ENCODE results near the gene GPR132. TPM values are rescaled to one million over a fixed set of nuclear protein-coding genes. Genes with fewer than 3 reads are reported as not detected.
A peak's percentile ranks its signal among the peaks of the same experiment; 100 is the strongest.
"Not testable (repeated sequence)": the region's sequence is repeated elsewhere in the genome, so short reads cannot be mapped to it uniquely, and the experiment has no call there.

Gene GPR132
- total RNA-seq, 1 donor from 2014 or later, result not detected

GRCh38 chr14:105067140-105067968 is 2.1 kb upstream of the GPR132 start:
- Histone ChIP-seq H3K36me3 (ENCODE audit: control insufficient read depth, insufficient read depth, low read length) (no peaks in the 10 kb centered on the region), H3K4me3 (ENCODE audit: low read depth, low read length) (no peak overlapping the region), H3K27me3 (ENCODE audit: control insufficient read depth, insufficient read depth, low read length) (no peaks in the 10 kb centered on the region)
- TF ChIP-seq, protein P1, sequence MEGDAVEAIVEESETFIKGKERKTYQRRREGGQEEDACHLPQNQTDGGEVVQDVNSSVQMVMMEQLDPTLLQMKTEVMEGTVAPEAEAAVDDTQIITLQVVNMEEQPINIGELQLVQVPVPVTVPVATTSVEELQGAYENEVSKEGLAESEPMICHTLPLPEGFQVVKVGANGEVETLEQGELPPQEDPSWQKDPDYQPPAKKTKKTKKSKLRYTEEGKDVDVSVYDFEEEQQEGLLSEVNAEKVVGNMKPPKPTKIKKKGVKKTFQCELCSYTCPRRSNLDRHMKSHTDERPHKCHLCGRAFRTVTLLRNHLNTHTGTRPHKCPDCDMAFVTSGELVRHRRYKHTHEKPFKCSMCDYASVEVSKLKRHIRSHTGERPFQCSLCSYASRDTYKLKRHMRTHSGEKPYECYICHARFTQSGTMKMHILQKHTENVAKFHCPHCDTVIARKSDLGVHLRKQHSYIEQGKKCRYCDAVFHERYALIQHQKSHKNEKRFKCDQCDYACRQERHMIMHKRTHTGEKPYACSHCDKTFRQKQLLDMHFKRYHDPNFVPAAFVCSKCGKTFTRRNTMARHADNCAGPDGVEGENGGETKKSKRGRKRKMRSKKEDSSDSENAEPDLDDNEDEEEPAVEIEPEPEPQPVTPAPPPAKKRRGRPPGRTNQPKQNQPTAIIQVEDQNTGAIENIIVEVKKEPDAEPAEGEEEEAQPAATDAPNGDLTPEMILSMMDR (IDR thresholded peaks at IDR 0.05; ENCODE audit: insufficient read depth, low read length, severe bottlenecking), result no peak
- FAIRE-seq (no peak), DNase-seq (ENCODE audit: low read depth) (peak; percentile 47)

- DNase-seq (ENCODE audit: low read depth) (no peak), FAIRE-seq (no peak)
- H3K36me3 ChIP-seq (ENCODE audit: control insufficient read depth, insufficient read depth, low read length), result no peaks in the 10 kb centered on the region
- TF ChIP-seq, protein P1 (IDR thresholded peaks at IDR 0.05; ENCODE audit: insufficient read depth, low read length, severe bottlenecking), result no peak
- H3K27me3 ChIP-seq (ENCODE audit: control insufficient read depth, insufficient read depth, low read length), result peaks cover 1% of the 10 kb centered on the region
- H3K4me3 ChIP-seq (ENCODE audit: low read depth, low read length), result no peak overlapping the region
Measured at GRCh38 chr14:105066240-105067071, 1.2 kb upstream of the GPR132 start.

DNA sequence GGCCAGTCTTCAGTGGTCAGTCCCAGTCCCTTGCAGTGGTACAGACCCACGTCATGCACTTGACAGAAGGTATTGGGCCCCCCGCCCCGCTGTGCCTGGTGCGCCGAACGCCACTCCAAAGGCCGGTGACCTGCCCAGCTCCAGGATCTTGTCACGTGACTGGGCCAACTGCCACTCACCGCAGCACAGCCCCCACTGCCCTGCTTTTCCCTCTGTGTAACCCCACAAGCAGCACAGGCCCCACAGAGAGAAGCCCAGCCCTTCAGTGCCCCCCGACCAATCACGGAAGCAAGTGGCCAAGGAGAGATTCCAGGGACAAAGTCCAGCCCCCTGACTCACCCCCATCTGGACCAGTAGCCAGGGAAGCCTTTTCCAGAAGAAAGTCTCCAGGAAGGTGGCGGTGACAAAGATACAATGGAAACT is 498 bp downstream of the GPR132 start:
- Histone ChIP-seq H3K27me3 (ENCODE audit: control insufficient read depth, insufficient read depth, low read length) (peaks cover 1% of the 10 kb centered on the region), H3K4me3 (ENCODE audit: low read depth, low read length) (no peak overlapping the region), H3K36me3 (ENCODE audit: control insufficient read depth, insufficient read depth, low read length) (no peaks in the 10 kb centered on the region)
- no peak for FAIRE-seq
- TF ChIP-seq, protein P1 (IDR thresholded peaks at IDR 0.05; ENCODE audit: insufficient read depth, low read length, severe bottlenecking), result no peak
- DNase-seq (ENCODE audit: low read depth), result no peak

GRCh38 chr14:105064001-105064400 is 1.2 kb downstream of the GPR132 start:
- H3K27me3 ChIP-seq (ENCODE audit: control insufficient read depth, insufficient read depth, low read length), result peaks cover 1% of the 10 kb centered on the region
- no peak for DNase-seq (ENCODE audit: low read depth)
- H3K36me3 ChIP-seq (ENCODE audit: control insufficient read depth, insufficient read depth, low read length), result no peaks in the 10 kb centered on the region
- H3K4me3 ChIP-seq (ENCODE audit: low read depth, low read length), result no peak overlapping the region
- no peak for FAIRE-seq
- TF ChIP-seq, protein P1 (IDR thresholded peaks at IDR 0.05; ENCODE audit: insufficient read depth, low read length, severe bottlenecking), result no peak

GRCh38 chr14:105063506-105063905 is 1.7 kb downstream of the GPR132 start:
- not testable (repeated sequence) for FAIRE-seq; DNase-seq (ENCODE audit: low read depth); H3K27me3 ChIP-seq (ENCODE audit: control insufficient read depth, insufficient read depth, low read length); H3K4me3 ChIP-seq (ENCODE audit: low read depth, low read length); H3K36me3 ChIP-seq (ENCODE audit: control insufficient read depth, insufficient read depth, low read length)

- Histone ChIP-seq H3K36me3 (ENCODE audit: control insufficient read depth, insufficient read depth, low read length) (no peaks in the 10 kb centered on the region), H3K27me3 (ENCODE audit: control insufficient read depth, insufficient read depth, low read length) (peaks cover 1% of the 10 kb centered on the region), H3K4me3 (ENCODE audit: low read depth, low read length) (no peak overlapping the region)
- FAIRE-seq, result no peak
- DNase-seq (ENCODE audit: low read depth), result no peak
- TF ChIP-seq, protein P1 (IDR thresholded peaks at IDR 0.05; ENCODE audit: insufficient read depth, low read length, severe bottlenecking), result no peak
Measured at GRCh38 chr14:105063056-105063455, 2.2 kb downstream of the GPR132 start.
